ENCODE measurements around the gene DGKA. TPM values are rescaled to one million over a fixed set of nuclear protein-coding genes. Genes with fewer than 3 reads are reported as not detected.

DGKA gene
- total RNA-seq, 4 donors from 2014 or later = 24.0 to 183 (median 55.1) TPM

GRCh38 chr12:55991110-55991509, 60.1 kb downstream of the DGKA start:
- Histone ChIP-seq H3K4me1 (no peaks in the 10 kb centered on the region), H3K27ac (no peak overlapping the region), H3K36me3 (no peaks in the 10 kb centered on the region), H3K9me3 (no peaks in the 10 kb centered on the region), H3K4me3 (no peak overlapping the region), H3K27me3 (no peaks in the 10 kb centered on the region)
- TF ChIP-seq CTCF (IDR thresholded peaks at IDR 0.05) = no peak
- TF ChIP-seq POLR2A (IDR thresholded peaks at IDR 0.05) = no peak
- no peak for DNase-seq
- intact Hi-C loops (cut with DNase I; ENCODE audit: low total_unique reads) = loop anchor here (10.0 kb wide), 1 partner anchor 54 kb away; the partner anchor contains the start of gene RPS26

- intact Hi-C loops (cut with DNase I; ENCODE audit: low total_unique reads) = loop anchor here (10.0 kb wide), 1 partner anchor 51 kb away; the partner anchor contains the start of gene RPS26
- H3K4me1 ChIP-seq = no peaks in the 10 kb centered on the region
- no peaks in the 10 kb centered on the region for H3K9me3 ChIP-seq
- no peak for DNase-seq
- no peaks in the 10 kb centered on the region for H3K36me3 ChIP-seq
- TF ChIP-seq CTCF (IDR thresholded peaks at IDR 0.05) (no peak), POLR2A (IDR thresholded peaks at IDR 0.05) (no peak)
- no peaks in the 10 kb centered on the region for H3K27me3 ChIP-seq
- H3K4me3 ChIP-seq = no peak overlapping the region
- H3K27ac ChIP-seq = no peak overlapping the region
Observed at GRCh38 chr12:55993230-55993853, 62.4 kb downstream of the DGKA start.

GRCh38 chr12:55995366-55995765, 64.4 kb downstream of the DGKA start:
- no peaks in the 10 kb centered on the region for H3K36me3 ChIP-seq
- no peak overlapping the region for H3K4me3 ChIP-seq
- H3K27me3 ChIP-seq = no peaks in the 10 kb centered on the region
- no peaks in the 10 kb centered on the region for H3K4me1 ChIP-seq
- H3K27ac ChIP-seq = no peak overlapping the region
- no peak for TF ChIP-seq POLR2A (IDR thresholded peaks at IDR 0.05)
- no peak for TF ChIP-seq CTCF (IDR thresholded peaks at IDR 0.05)
- no peak for DNase-seq
- no peaks in the 10 kb centered on the region for H3K9me3 ChIP-seq
- intact Hi-C loops (cut with DNase I; ENCODE audit: low total_unique reads) = loop anchor here (10.0 kb wide), 1 partner anchor 49 kb away; the partner anchor contains the start of gene RPS26

- intact Hi-C loops (cut with DNase I; ENCODE audit: low total_unique reads) = loop anchor here (10.0 kb wide), 1 partner anchor 49 kb away; the partner anchor contains the start of gene RPS26
- peak overlapping the region; percentile 81 to 85 for H3K27ac ChIP-seq
- H3K4me1 ChIP-seq = no peaks in the 10 kb centered on the region
- TF ChIP-seq POLR2A (IDR thresholded peaks at IDR 0.05) (no peak), CTCF (IDR thresholded peaks at IDR 0.05) (peak; percentile 81 to 89 (median 86))
- H3K9me3 ChIP-seq = no peaks in the 10 kb centered on the region
- no peaks in the 10 kb centered on the region for H3K27me3 ChIP-seq
- H3K36me3 ChIP-seq = no peaks in the 10 kb centered on the region
- peak; percentile 42 to 59 for DNase-seq
- peak overlapping the region; percentile 60 to 63 for H3K4me3 ChIP-seq
Observed at GRCh38 chr12:55996201-55996714, 65.3 kb downstream of the DGKA start.
